COR-L47 (cell line): ENCODE results near the gene CYP2A6.
"Not testable (repeated sequence)": the region's sequence is repeated elsewhere in the genome, so short reads cannot be mapped to it uniquely, and the experiment has no call there.

Experiments used
- DNase-seq: peaks from one replicate; lab custom pipeline; 2025; lab: John Stamatoyannopoulos, UW

CYP2A6 gene

GRCh38 chr19:40850277-40850676 lies at the start of gene CYP2A6:
Gene CYP2A6, minus strand, starts transcription at chr19:40850447. Its CDS starts 21 bp downstream, at chr19:40850426.
- DNase-seq: not testable (repeated sequence)

- not testable (repeated sequence) for DNase-seq
These were observed 49.7 kb upstream of the CYP2A6 start for GRCh38 chr19:40899964-40900363.

GRCh38 chr19:40896843-40897789 lies 46.9 kb upstream of the CYP2A6 start:
- not testable (repeated sequence) for DNase-seq

DNA sequence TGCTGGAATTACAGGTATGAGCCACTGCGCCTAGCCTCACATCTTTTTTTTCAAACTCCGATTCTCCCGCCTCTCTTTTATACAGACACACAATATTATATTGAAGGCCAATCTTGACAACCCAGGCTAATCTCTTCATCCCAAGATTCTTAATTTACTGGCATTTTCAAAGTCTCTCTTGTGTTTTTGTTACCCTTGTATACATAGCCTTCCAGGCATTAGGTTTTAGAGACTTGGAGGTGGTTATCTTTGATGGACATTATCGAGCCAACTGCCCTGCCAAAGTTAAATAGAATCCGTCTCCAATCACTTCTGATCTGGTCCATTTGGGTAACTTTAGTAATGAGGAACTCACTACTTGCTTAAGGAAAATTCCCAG lies 46.2 kb upstream of the CYP2A6 start:
- DNase-seq: no peak

GRCh38 chr19:40893112-40893511 lies 42.9 kb upstream of the CYP2A6 start:
- no peak for DNase-seq

DNA sequence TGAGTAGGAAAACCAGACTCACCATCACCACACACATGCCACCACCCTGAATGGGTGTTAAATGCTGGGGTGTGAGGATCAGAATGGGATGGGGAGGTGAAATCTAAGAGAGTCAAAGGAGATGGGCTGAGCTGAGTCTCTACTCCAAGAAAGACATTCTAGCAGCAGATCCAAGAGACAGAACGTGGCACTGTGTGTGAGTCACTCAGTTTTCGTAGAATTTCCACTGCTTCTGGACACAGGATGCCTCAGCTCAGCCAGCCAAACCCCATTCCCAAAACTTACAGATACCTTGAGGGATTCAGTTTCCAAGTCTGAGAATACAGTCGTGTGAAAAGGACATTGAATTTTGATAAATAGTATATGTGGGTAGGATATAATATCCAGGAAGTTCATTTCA lies 39.1 kb upstream of the CYP2A6 start:
- DNase-seq: no peak

GRCh38 chr19:40888191-40888590 lies 37.9 kb upstream of the CYP2A6 start:
- no peak for DNase-seq

DNA sequence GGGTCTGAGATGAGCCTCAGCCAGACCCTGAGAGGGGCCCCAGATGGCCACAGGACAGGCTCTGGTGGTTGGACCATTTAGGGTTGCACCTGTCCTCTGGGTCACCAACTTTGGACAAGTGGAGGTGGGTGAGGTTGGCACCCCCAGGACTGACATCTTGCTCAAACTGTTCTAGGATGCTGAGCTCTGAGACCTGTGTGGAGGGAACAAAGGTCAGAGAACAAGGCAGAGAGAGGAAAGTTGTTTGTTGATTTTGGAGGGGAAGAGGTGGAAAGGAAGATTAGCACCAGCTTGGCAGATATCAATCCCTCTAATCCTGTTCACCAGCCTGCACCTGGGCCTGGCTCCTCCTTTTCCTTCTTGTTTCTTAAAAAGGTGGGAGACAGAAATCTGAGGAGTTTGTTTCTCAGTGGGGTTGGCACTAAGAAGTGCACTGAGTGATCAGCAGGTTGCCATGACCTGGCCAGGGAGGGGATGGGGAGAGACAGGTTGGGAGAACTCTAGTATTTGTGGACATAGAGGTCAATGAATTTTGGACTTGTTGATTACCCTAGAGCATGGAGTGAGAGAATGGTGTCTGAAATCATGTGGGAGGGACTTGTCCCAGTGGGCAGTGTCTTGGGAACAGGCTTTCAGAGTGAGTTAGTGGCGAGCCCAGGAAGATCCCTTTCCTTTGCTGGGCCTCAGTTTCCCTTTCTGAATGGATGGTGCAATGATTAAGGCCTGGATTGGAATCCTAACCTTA lies 34.1 kb upstream of the CYP2A6 start:
- not testable (repeated sequence) for DNase-seq

- DNase-seq: not testable (repeated sequence)
These were observed 31.8 kb upstream of the CYP2A6 start, which contains the start of gene CYP2A7 for GRCh38 chr19:40882062-40882461. Gene CYP2A7, minus strand, starts transcription at chr19:40882231. Its CDS starts 21 bp downstream, at chr19:40882210.

DNA sequence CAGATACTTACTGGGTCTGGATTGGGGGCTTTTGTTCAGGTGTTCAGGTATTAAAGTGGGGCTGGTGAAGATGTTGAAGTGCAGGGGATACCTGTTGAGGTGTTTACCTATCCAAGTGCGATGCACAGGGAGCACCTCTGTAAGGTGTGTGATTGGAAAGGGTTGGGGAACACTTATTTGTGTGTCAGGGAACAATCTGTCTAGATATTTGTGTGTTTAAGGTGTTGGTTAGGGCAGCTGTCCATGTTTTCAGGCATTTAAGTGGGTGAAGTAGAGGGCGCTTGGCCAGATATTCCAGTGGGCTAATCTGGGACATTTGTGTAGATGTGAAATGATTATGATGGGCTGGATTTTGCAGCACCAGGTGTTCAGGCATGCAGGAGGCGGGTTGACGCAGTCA lies 29.1 kb upstream of the CYP2A6 start:
- DNase-seq: not testable (repeated sequence)

- not testable (repeated sequence) for DNase-seq
These were observed 25.3 kb upstream of the CYP2A6 start for GRCh38 chr19:40875526-40875951.

- not testable (repeated sequence) for DNase-seq
These were observed 24.6 kb upstream of the CYP2A6 start for GRCh38 chr19:40874874-40875273.

GRCh38 chr19:40873873-40874272 lies 23.6 kb upstream of the CYP2A6 start:
- not testable (repeated sequence) for DNase-seq

- DNase-seq: no peak
These were observed 22.0 kb upstream of the CYP2A6 start for GRCh38 chr19:40872209-40872608.

DNA sequence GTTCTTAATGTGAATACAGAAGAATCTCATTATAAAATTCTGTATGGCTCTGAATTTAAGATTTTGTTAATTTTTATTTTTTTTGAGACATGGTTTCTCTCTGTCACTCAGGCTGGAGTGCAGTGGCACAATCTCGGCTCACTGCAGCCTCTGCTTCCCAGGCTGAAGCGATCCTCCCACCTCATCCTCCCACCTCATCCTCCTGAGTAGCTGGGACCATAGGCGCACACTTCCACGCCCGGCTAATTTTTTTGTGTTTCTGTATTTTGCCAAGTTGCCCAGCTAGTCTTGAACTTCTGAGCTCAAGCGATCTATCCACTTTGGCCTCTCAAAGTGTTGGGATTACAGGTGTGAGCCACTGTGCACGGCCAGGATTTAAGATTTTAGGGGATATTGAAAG lies 17.5 kb upstream of the CYP2A6 start:
- DNase-seq: no peak

DNA sequence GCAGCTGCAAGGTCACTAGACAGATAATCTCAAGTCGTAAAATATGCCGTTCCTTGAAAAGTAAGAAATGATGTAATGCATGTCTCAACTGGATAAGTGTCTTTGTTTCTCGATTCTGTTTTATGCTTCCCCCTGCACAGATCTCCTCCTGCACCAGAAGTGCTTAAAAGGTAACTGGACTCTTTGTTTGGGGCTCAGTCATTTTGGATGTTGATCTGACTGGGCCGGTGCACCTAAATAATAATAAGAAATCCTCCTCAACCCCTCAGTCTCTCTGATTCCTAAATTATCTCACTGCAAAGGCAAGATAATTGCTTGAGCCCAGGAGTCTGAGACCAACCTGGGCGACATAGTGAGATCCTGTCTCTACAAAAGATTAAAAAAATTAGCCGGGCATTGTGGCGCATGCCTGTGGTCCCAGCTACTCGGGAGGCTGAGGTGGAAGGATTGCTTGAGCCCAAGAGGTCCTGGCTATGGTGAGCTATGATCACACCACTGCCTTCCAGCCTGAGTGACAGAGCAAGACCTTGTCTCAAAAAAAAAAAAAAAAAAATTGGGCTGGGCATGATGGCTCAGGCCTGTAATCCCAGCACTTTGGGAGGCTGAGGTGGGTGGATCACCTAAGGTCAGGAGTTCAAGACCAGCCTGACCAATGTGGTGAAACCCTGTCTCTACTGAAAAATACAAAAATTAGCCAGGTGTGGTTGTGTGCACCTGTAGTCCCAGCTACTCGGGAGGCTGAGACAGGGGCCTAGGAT lies 14.7 kb upstream of the CYP2A6 start:
- not testable (repeated sequence) for DNase-seq

- no peak for DNase-seq
These were observed 12.5 kb upstream of the CYP2A6 start for GRCh38 chr19:40862785-40863184.

- no peak for DNase-seq
These were observed 12.1 kb upstream of the CYP2A6 start for GRCh38 chr19:40862333-40862732.

DNA sequence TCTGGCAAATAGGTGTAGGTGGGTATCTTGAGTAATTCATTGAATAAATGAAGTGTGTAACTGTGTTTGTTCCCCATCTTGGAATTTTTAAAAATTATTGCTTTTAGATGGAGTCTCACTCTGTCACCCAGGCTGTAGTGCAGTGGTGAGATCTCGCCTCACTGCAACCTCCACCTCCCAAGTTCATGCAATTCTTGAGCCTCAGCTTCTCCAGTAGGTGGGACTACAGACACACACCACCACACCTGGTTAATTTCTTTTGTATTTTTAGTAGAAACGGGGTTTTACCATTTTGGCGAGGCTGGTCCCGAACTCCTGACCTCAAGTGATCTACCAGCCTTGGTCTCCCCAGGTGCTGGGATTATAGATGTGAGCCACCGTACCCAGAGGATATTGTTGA lies 7.9 kb upstream of the CYP2A6 start:
- no peak for DNase-seq

GRCh38 chr19:40852467-40853152 lies 2.4 kb upstream of the CYP2A6 start:
- not testable (repeated sequence) for DNase-seq

DNA sequence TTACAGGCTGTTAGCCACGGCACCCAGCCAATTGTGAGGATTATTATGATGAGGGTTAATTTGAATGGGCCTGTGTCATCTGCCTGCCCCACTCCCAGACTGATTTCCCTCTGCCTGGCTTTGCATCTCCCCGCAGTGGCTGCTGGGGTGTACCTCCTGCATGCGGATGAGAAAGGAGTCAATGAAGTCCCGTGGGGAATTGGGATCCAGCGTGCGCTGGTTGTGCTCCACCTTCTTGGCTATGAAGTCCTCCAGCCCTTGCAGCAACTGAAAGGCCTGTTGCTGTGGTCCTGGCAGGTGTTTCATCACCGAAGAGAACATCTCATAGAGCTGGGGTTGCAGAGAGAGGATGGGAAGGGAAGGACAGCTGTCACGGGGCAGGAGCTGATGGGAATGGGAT lies 3.5 kb downstream of the CYP2A6 start:
- DNase-seq: not testable (repeated sequence)
